Activated CD4-positive, alpha-beta memory T cell treated with anti-CD3 and anti-CD28 coated beads, Interleukin-2, amount 10 ng/mL, durations not matched to agents 7 days and 5 days (primary cell): Measurements from ENCODE around the gene PLCL2. TPM values are rescaled to one million over a fixed set of nuclear protein-coding genes. Genes with fewer than 3 reads are reported as not detected.

Experiments
- CTCF ChIA-PET: fragments of 350-600 bp; sonication (Branson Sonifier 250); formaldehyde crosslinking; loops from one replicate; lab custom pipeline; 2021; ENCODE audit warnings: antibody characterized with exemption, inconsistent platforms; lab: Charles Lee
- POLR2A ChIA-PET: fragments of 350-600 bp; sonication (Branson Sonifier 250); formaldehyde crosslinking; loops from one replicate; lab custom pipeline; 2021; ENCODE audit warnings: antibody characterized with exemption; lab: Charles Lee
- DNase-seq: peaks from one replicate; pipeline ENCODE4 v3.0.0-alpha.2; 2020
- H3K27ac Mint-ChIP-seq: one replicate; pipeline ENCODE4 v1.8.0; 2021; ENCODE audit warnings: mild to moderate bottlenecking, mixed read lengths
- H3K27me3 Mint-ChIP-seq: one replicate; pipeline ENCODE4 v1.8.0; 2021; ENCODE audit warnings: mixed read lengths
- H3K36me3 Mint-ChIP-seq: one replicate; pipeline ENCODE4 v1.8.0; 2021; ENCODE audit warnings: low read depth, mixed read lengths
- H3K4me1 Mint-ChIP-seq: one replicate; pipeline ENCODE4 v1.8.0; 2021; ENCODE audit warnings: mixed read lengths
- H3K4me3 Mint-ChIP-seq: one replicate; pipeline ENCODE4 v1.8.0; 2021; ENCODE audit warnings: mild to moderate bottlenecking, mixed read lengths
- H3K9me3 Mint-ChIP-seq: one replicate; pipeline ENCODE4 v1.8.0; 2021; ENCODE audit warnings: mixed read lengths
- total RNA-seq, 2 experiments: library from RNA; stranded (reverse); gene quantifications; one replicate each; pipeline ENCODE4 v1.2.3, GENCODE V29; 2021

Gene PLCL2
- total RNA-seq, 2 experiments from 2014 or later, result 38.9 to 39.8 TPM

DNA sequence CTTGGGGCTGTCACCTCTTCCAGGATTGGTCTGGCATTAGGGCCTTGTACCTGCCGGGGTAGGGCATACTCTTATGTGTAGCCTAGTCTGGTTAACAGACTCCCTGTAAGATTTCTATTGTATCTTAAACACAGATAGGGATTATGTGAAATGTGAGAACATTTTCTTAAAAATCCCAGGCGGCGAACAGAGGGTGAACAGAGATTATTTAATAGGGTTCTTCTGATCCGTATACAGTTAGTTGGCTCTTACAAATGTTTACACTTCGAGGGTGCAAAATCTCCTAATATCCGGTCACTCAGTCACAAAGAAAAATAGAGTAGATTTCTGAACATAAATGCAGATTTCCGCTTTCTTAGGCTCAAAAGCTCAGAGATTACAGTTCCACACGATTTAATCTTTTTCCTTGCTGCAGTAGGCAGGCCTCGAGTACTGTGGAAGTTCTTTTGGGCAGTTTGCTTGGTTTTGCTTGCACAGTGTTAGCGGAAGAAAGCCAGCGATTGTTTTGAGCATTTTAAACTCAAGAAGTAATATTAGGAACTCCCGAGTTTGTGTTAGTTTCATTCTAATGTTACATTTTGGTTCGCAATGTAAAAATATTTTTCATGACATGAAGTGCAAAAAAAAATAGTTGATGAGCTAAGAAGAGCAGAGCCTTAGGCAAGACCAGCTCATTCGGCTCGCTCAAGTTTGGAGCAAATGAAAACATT, 993 bp downstream of the PLCL2 start:
- DNase-seq, result no peak
- H3K4me1 Mint-ChIP-seq, result peaks cover 43% of the 10 kb centered on the region
- CTCF ChIA-PET, result interaction anchor here (1.1 to 3.9 kb wide), 6 partner anchors 13 to 1089 kb away, joined by 3 to 61 read pairs (median 4); no protein-coding TSS in a partner anchor

DNA sequence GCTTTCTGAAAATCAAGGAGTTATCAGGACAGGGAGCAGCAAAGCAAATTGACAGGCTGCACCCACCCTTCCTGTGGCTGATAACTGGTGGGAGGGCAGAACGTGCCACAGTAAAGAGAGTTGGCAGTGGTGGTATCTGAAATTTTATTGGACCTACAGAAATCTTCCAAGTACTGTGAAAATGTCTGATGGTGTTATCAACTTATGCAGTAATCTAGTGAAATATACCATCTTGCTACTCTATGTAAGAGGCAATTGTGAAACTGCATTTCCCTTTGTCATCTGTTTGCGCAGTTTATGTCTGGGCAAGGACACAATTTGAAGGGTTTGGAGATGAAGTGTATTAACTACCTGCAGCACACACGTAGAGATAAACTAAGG, 1.5 kb downstream of the PLCL2 start:
- Mint-ChIP-seq H3K4me1 (peaks cover 48% of the 10 kb centered on the region), H3K36me3 (peaks cover 19% of the 10 kb centered on the region), H3K27me3 (no peaks in the 10 kb centered on the region), H3K27ac (peak overlapping the region; percentile 92), H3K4me3 (peak overlapping the region; percentile 93), H3K9me3 (no peaks in the 10 kb centered on the region)
- POLR2A ChIA-PET, result interaction anchor here (0.9 to 7.1 kb wide), 15 partner anchors 8 to 622 kb away, joined by 3 to 172 read pairs (median 4); partner anchors contain the start of genes DPH3 and OXNAD1
- peak; percentile 44 for DNase-seq
- CTCF ChIA-PET, result interaction anchor here (1.1 to 3.9 kb wide), 5 partner anchors 43 to 1090 kb away, joined by 3 to 61 read pairs (median 4); no protein-coding TSS in a partner anchor

More for the DNA sequence above, 993 bp downstream of the PLCL2 start:
- Mint-ChIP-seq H3K27ac (peak overlapping the region; percentile 92), H3K36me3 (peaks cover 19% of the 10 kb centered on the region), H3K27me3 (no peaks in the 10 kb centered on the region), H3K4me3 (peak overlapping the region; percentile 93), H3K9me3 (no peaks in the 10 kb centered on the region)
- POLR2A ChIA-PET, result interaction anchor here (0.6 to 7.1 kb wide), 16 partner anchors 9 to 621 kb away, joined by 3 to 172 read pairs (median 4); partner anchors contain the start of genes DPH3 and OXNAD1

DNA sequence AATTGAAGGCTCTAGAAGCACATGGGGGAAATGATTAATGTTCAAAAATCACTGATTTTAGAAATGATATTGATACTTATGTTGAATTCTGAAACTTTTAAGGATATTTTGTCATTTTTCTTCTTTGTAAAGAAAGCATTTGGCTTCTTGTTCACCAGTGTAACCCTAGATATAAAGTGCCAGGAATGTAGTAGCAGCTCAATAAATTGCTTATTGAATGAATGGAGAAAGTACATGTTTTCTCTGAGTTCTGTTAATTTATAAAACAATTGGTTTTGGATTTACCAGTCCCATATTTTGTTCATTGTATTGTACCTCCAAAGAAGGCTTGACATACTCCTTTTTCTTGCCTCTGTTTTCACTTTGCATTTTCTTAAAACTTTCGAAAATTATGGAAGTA, 2.4 kb downstream of the PLCL2 start:
- Mint-ChIP-seq H3K36me3 (peaks cover 24% of the 10 kb centered on the region), H3K27ac (peak overlapping the region; percentile 92), H3K27me3 (no peaks in the 10 kb centered on the region), H3K9me3 (no peaks in the 10 kb centered on the region), H3K4me1 (peaks cover 57% of the 10 kb centered on the region), H3K4me3 (peak overlapping the region; percentile 93)
- DNase-seq, result no peak
- POLR2A ChIA-PET, result interaction anchor here (0.6 to 7.1 kb wide), 10 partner anchors 13 to 376 kb away, joined by 3 to 172 read pairs (median 5); no protein-coding TSS in a partner anchor
- CTCF ChIA-PET, result interaction anchor here (1.7 to 3.9 kb wide), 2 partner anchors 44 to 59 kb away, joined by 4 to 61 read pairs; no protein-coding TSS in a partner anchor

DNA sequence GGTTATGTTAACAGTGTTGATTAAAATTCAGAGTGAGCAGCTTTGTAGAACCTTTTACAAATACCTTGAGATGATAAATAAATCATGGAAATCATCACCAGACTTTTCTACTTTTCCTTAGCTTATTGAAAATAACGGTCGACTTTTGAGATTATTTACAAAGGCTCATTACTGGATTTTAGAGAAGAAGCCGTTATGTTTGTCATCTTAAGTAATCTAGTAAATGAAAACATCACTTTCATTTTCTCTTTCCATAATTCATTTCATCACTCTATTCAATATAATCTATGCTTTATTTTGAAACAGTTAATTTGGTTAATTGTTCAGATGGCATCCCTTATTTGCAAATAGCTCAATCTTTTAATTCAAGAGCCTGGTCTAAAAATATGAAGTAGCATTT, 3.6 kb downstream of the PLCL2 start:
- CTCF ChIA-PET, result interaction anchor here (1.1 to 2.6 kb wide), 5 partner anchors 17 to 343 kb away, joined by 3 to 7 read pairs (median 5); no protein-coding TSS in a partner anchor
- H3K9me3 Mint-ChIP-seq, result no peaks in the 10 kb centered on the region

GRCh38 chr3:16888785-16889607, 4.2 kb downstream of the PLCL2 start:
- POLR2A ChIA-PET, result interaction anchor here (0.6 to 7.1 kb wide), 9 partner anchors 11 to 341 kb away, joined by 3 to 172 read pairs (median 4); no protein-coding TSS in a partner anchor
- H3K36me3 Mint-ChIP-seq, result peaks cover 32% of the 10 kb centered on the region
- peak overlapping the region; percentile 92 for H3K27ac Mint-ChIP-seq
- no peaks in the 10 kb centered on the region for H3K9me3 Mint-ChIP-seq
- peak; percentile 41 for DNase-seq
- H3K4me1 Mint-ChIP-seq, result peaks cover 57% of the 10 kb centered on the region
- no peaks in the 10 kb centered on the region for H3K27me3 Mint-ChIP-seq
- peak overlapping the region; percentile 93 for H3K4me3 Mint-ChIP-seq
- CTCF ChIA-PET, result interaction anchor here (0.6 to 2.6 kb wide), 7 partner anchors 17 to 617 kb away, joined by 3 to 7 read pairs (median 5); no protein-coding TSS in a partner anchor

More for the DNA sequence above, 3.6 kb downstream of the PLCL2 start:
- no peak for DNase-seq
- Mint-ChIP-seq H3K27me3 (no peaks in the 10 kb centered on the region), H3K4me3 (peak overlapping the region; percentile 93), H3K27ac (peak overlapping the region; percentile 92), H3K4me1 (peaks cover 62% of the 10 kb centered on the region), H3K36me3 (peaks cover 32% of the 10 kb centered on the region)
- POLR2A ChIA-PET, result interaction anchor here (0.6 to 7.1 kb wide), 8 partner anchors 11 to 264 kb away, joined by 3 to 172 read pairs (median 4); no protein-coding TSS in a partner anchor

DNA sequence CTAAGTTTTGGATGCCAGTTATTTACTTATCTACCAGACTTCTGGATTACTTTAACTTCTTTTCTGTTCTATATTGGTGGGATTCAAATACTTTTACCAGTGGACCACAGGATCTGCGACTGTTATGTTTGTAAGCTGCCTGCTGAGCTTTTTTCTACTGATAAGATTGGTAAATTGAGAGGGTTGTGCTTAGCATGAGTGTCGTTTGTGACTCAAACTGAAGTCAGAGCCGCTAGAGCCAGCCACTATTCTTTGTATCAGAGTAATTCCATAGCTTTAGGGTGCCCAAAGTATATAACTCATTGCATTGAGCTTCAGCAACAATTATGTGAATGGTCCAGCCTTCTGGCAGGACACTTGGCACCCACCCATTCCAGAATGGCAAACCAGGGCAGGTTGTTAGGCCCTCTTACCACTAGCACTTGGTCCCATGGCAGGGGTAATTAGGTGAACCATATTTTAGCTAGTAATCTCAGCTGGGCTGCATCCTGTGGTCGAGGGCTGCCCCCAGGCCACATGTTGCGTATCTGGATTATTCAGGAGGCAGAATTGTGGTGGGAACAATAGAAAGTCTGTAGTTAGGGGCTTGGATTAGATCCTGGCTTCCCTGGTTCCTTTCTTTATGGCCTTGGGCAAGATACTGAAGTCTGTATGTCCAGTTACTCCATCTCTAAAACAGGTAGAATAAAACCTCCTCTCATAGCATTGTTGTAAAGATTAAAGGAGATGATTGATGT, 6.0 kb downstream of the PLCL2 start:
- Mint-ChIP-seq H3K27me3 (no peaks in the 10 kb centered on the region), H3K27ac (no peak overlapping the region), H3K4me3 (no peak overlapping the region), H3K4me1 (peaks cover 59% of the 10 kb centered on the region), H3K36me3 (peaks cover 33% of the 10 kb centered on the region), H3K9me3 (no peaks in the 10 kb centered on the region)
- ChIA-PET CTCF (interaction anchor here (2.0 kb wide), 1 partner anchor 48 kb away, joined by 7 read pairs; no protein-coding TSS in a partner anchor), POLR2A (interaction anchor here (2.3 to 7.1 kb wide), 2 partner anchors 9 to 48 kb away, joined by 6 to 172 read pairs; no protein-coding TSS in a partner anchor)
- DNase-seq, result no peak

DNA sequence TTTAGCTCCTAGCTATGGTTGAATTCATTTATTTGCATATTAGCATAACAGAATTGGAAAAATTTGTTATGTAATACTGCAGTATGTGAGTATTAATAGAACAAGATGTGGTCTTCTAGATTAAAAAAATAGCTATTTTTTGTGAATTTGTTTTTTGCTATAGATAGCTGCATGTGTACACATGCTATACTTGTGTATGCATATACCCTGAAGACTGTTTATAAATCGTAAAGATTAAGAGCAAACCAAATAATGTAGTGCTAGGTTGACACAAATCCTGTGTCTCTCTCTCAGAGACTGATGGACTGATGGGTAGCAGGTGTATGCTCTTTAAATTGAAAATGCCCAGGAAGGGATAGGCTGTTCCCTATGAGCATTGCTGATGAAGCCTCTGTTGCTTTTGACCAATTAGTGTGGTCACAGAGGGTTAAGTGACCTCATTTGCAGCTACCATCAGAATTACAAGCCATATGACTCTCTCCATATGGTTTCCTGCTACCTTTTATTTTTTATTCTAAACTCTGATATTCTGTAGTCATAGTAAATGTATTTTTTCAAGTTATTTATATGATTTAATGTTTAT, 9.0 kb downstream of the PLCL2 start:
- Mint-ChIP-seq H3K27ac (no peak overlapping the region), H3K27me3 (no peaks in the 10 kb centered on the region), H3K36me3 (peaks cover 27% of the 10 kb centered on the region), H3K4me3 (no peak overlapping the region), H3K9me3 (no peaks in the 10 kb centered on the region), H3K4me1 (peaks cover 67% of the 10 kb centered on the region)
- no peak for DNase-seq
- CTCF ChIA-PET, result interaction anchor here (2.2 kb wide), 1 partner anchor 9 kb away, joined by 9 read pairs; the partner anchor contains the start of gene PLCL2
- POLR2A ChIA-PET, result interaction anchor here (1.0 kb wide), 3 partner anchors 8 to 51 kb away, joined by 3 read pairs; no protein-coding TSS in a partner anchor

DNA sequence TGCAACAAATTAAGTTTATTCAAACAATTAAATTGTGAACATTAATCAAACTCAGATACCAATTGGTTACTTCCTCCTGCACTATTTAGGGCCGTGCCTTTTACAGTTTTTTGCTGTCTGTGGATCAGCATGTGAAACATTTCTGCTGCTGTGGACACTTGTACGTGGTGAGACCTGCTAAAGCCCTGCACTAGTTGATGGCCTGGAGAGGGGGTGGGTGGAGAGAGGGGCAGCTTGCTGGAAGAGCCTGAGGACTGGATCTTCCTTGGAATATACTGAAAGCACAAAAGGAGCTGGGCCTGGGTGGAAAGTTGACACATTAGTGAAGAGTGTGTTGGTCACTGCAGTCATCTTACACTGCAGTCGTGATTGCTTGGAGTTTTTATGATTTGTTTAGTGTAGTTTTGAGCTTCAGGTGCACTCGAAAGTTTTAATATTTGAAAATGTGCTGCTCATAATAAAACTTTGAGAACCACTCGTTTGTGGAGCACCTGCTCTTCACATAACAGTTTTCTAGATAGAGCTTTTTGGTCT, 11.4 kb downstream of the PLCL2 start:
- ChIA-PET POLR2A (interaction anchor here (0.9 to 1.0 kb wide), 2 partner anchors 10 to 23 kb away, joined by 3 read pairs; no protein-coding TSS in a partner anchor), CTCF (interaction anchor here (0.8 kb wide), 1 partner anchor 316 kb away, joined by 3 read pairs; no protein-coding TSS in a partner anchor)
- H3K27ac Mint-ChIP-seq, result no peak overlapping the region
- no peak overlapping the region for H3K4me3 Mint-ChIP-seq
- DNase-seq, result no peak
- peaks cover 65% of the 10 kb centered on the region for H3K4me1 Mint-ChIP-seq
- H3K27me3 Mint-ChIP-seq, result no peaks in the 10 kb centered on the region
- peaks cover 32% of the 10 kb centered on the region for H3K36me3 Mint-ChIP-seq
- no peaks in the 10 kb centered on the region for H3K9me3 Mint-ChIP-seq

DNA sequence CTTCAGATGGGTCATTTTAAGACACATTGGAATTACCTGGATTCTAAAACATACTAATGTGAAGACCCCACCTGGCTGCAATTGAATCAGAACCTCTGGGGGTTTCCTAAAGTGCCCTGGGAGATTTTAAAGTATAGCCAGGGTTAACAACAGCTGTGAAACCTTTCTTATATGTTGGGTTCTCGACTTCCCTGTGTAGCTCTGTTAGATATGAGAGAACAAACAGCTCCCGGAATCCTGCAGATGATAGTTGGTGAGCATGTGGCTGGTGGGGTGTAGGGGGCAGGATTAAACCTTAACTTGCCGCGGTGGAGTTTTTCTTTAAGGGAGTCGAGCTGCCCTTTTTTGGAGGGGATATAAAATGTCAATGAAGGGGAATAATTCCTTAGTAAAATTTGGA, 12.1 kb downstream of the PLCL2 start:
- H3K27ac Mint-ChIP-seq, result no peak overlapping the region
- no peak overlapping the region for H3K4me3 Mint-ChIP-seq
- peaks cover 29% of the 10 kb centered on the region for H3K36me3 Mint-ChIP-seq
- H3K4me1 Mint-ChIP-seq, result peaks cover 65% of the 10 kb centered on the region
- CTCF ChIA-PET, result interaction anchor here (0.8 kb wide), 1 partner anchor 315 kb away, joined by 3 read pairs; no protein-coding TSS in a partner anchor
- POLR2A ChIA-PET, result interaction anchor here (0.7 to 0.9 kb wide), 2 partner anchors 23 to 55 kb away, joined by 3 to 4 read pairs; no protein-coding TSS in a partner anchor
- no peak for DNase-seq
- no peaks in the 10 kb centered on the region for H3K27me3 Mint-ChIP-seq
- no peaks in the 10 kb centered on the region for H3K9me3 Mint-ChIP-seq

- H3K4me1 Mint-ChIP-seq, result peaks cover 67% of the 10 kb centered on the region
- ChIA-PET CTCF (no interaction called here), POLR2A (interaction anchor here (0.7 kb wide), 1 partner anchor 56 kb away, joined by 4 read pairs; no protein-coding TSS in a partner anchor)
- no peak overlapping the region for H3K27ac Mint-ChIP-seq
- no peak for DNase-seq
- H3K36me3 Mint-ChIP-seq, result peaks cover 27% of the 10 kb centered on the region
- no peak overlapping the region for H3K4me3 Mint-ChIP-seq
- H3K27me3 Mint-ChIP-seq, result no peaks in the 10 kb centered on the region
- H3K9me3 Mint-ChIP-seq, result no peaks in the 10 kb centered on the region
Measured at GRCh38 chr3:16897254-16897926, 12.6 kb downstream of the PLCL2 start.
